GM23338 (cell line): ENCODE measurements around the gene PLAGL1. TPM values are rescaled to one million over a fixed set of nuclear protein-coding genes. Genes with fewer than 3 reads are reported as not detected.
A peak's percentile ranks its signal among the peaks of the same experiment; 100 is the strongest.

ENCODE experiments used
- ATAC-seq: fragments of 200-7000 bp; cut with Tn5 transposase; 3 replicates; pipeline ENCODE4 v1.9.1; 2020
- DNase-seq: peaks from one replicate; pipeline ENCODE4 v3.0.0-alpha.2; 2015; ENCODE audit warnings: low spot score
- H2AFZ ChIP-seq: fragments of 200-600 bp; sonication (generic); 2 replicates; pipeline ENCODE4 v1.8.0; 2016; ENCODE audit warnings: antibody characterized with exemption, mild to moderate bottlenecking, moderate library complexity
- H3F3A ChIP-seq: fragments of 200-600 bp; sonication (generic); replicated peaks from 2 replicates; pipeline ENCODE4 v1.8.0; 2017; ENCODE audit warnings: antibody characterized with exemption, mixed run types, low read depth
- H3K27ac ChIP-seq: fragments of 200-600 bp; sonication (generic); 2 replicates; pipeline ENCODE4 v1.6.1; 2016; ENCODE audit warnings: low read depth
- H3K27me3 ChIP-seq: fragments of 200-600 bp; sonication (generic); 2 replicates; pipeline ENCODE4 v1.8.0; 2016; ENCODE audit warnings: mild to moderate bottlenecking, mixed run types, moderate library complexity; ENCODE audit not compliant: insufficient read depth
- H3K36me3 ChIP-seq: fragments of 200-600 bp; sonication (generic); 2 replicates; pipeline ENCODE4 v1.8.0; 2016; ENCODE audit warnings: mild to moderate bottlenecking; ENCODE audit not compliant: insufficient read depth
- H3K4me1 ChIP-seq: fragments of 200-600 bp; sonication (generic); 2 replicates; pipeline ENCODE4 v1.8.0; 2016; ENCODE audit warnings: mild to moderate bottlenecking, moderate library complexity; ENCODE audit not compliant: insufficient read depth
- H3K4me2 ChIP-seq: fragments of 200-600 bp; sonication (generic); 2 replicates; pipeline ENCODE4 v1.7.1; 2017; ENCODE audit warnings: mixed run types
- H3K4me3 ChIP-seq: fragments of 200-600 bp; sonication (generic); 2 replicates; pipeline ENCODE4 v1.6.1; 2016; ENCODE audit warnings: mixed run types
- H3K79me2 ChIP-seq: fragments of 200-600 bp; sonication (generic); replicated peaks from 2 replicates; pipeline ENCODE4 v1.8.0; 2017; ENCODE audit warnings: mild to moderate bottlenecking; ENCODE audit not compliant: insufficient read depth
- H3K9me2 ChIP-seq: fragments of 200-600 bp; sonication (generic); 2 replicates; pipeline ENCODE4 v1.8.0; 2017; ENCODE audit not compliant: insufficient read depth
- H4K20me1 ChIP-seq: fragments of 200-600 bp; sonication (generic); replicated peaks from 2 replicates; pipeline ENCODE4 v1.8.0; 2017; ENCODE audit warnings: mild to moderate bottlenecking; ENCODE audit not compliant: insufficient read depth
- H3K27ac Mint-ChIP-seq: 2 replicates; pipeline ENCODE4 v1.8.0; 2020; ENCODE audit warnings: inconsistent platforms, mild to moderate bottlenecking, moderate library complexity, mixed read lengths
- H3K27me3 Mint-ChIP-seq: 3 replicates; pipeline ENCODE4 v1.8.0; 2022; ENCODE audit warnings: low read depth, mild to moderate bottlenecking, moderate library complexity, mixed read lengths, inconsistent platforms; ENCODE audit not compliant: insufficient read depth, poor library complexity
- H3K36me3 Mint-ChIP-seq: 3 replicates; pipeline ENCODE4 v1.8.0; 2021; ENCODE audit warnings: low read depth, mild to moderate bottlenecking, inconsistent platforms, moderate library complexity, mixed read lengths
- H3K4me1 Mint-ChIP-seq: 3 replicates; pipeline ENCODE4 v1.8.0; 2020; ENCODE audit warnings: mild to moderate bottlenecking, inconsistent platforms, mixed read lengths
- H3K4me3 Mint-ChIP-seq: 3 replicates; pipeline ENCODE4 v1.8.0; 2021; ENCODE audit warnings: moderate library complexity, mild to moderate bottlenecking, inconsistent platforms, mixed read lengths
- H3K9me3 Mint-ChIP-seq: 3 replicates; pipeline ENCODE4 v1.8.0; 2020; ENCODE audit warnings: moderate library complexity, mild to moderate bottlenecking, inconsistent platforms, mixed read lengths
- CREB1 ChIP-seq: fragments of 250-450 bp; sonication (Bioruptor Pico); IDR thresholded peaks from 2 replicates; pipeline ENCODE4 v1.5.0; 2020; ENCODE audit warnings: low read depth, mild to moderate bottlenecking, moderate library complexity
- ETS1 ChIP-seq: IDR thresholded peaks from 2 replicates; pipeline ENCODE4 v1.6.1; 2016; ENCODE audit warnings: antibody characterized with exemption
- EZH2phosphoT487 ChIP-seq: fragments of 200-600 bp; sonication (generic); IDR thresholded peaks from one replicate; pipeline ENCODE4 v1.8.1; 2018; ENCODE audit warnings: antibody characterized with exemption; ENCODE audit not compliant: unreplicated experiment
- POLR2AphosphoS5 ChIP-seq: IDR thresholded peaks from 2 replicates; pipeline ENCODE4 v1.6.1; 2016; ENCODE audit warnings: antibody characterized with exemption, low read depth
- REST ChIP-seq: IDR thresholded peaks from one replicate; pipeline ENCODE4 v1.6.1; 2018; ENCODE audit warnings: antibody characterized with exemption; ENCODE audit not compliant: unreplicated experiment
- ZNF114 ChIP-seq: fragments of 250-450 bp; sonication (Bioruptor Pico); IDR thresholded peaks from 2 replicates; pipeline ENCODE4 v1.5.0; 2020; ENCODE audit warnings: mild to moderate bottlenecking, moderate library complexity
- ZNF462 ChIP-seq: fragments of 250-450 bp; sonication (Bioruptor Pico); IDR thresholded peaks from 2 replicates; pipeline ENCODE4 v1.5.0; 2020; ENCODE audit warnings: mild to moderate bottlenecking, moderate library complexity
- polyA plus RNA-seq: library from polyadenylated mRNA; unstranded; fragments of >200 nt; fragmentation: Nextera tagmentation; extraction: Ambion mirVana; gene quantifications from 2 replicates; pipeline ENCODE4 v1.2.1, GENCODE V29; 2016
- total RNA-seq: library from RNA; depleted of rRNA; stranded (reverse); fragments of >200 nt; shearing (Covaris generic); gene quantifications from 2 replicates; pipeline ENCODE4 v1.2.3, GENCODE V29; 2014

PLAGL1 gene
- total and polyA plus RNA-seq, 2 experiments from 2014 or later, result 0.90 to 1.7 TPM

GRCh38 chr6:143948208-143948607 lies 59.9 kb downstream of the PLAGL1 start:
- Histone ChIP-seq H3K4me3 (no peak overlapping the region), H3K4me1 (peaks cover 14% of the 10 kb centered on the region), H3K27me3 (peaks cover 46% of the 10 kb centered on the region), H3K79me2 (no peaks in the 10 kb centered on the region), H3K9me2 (0 out of 2 replicates have a peak, but pooled peaks cover 3% of the 10 kb centered on the region), H3K27ac (no peak overlapping the region), H3K4me2 (peak overlapping the region; percentile 26; the same call in 1 of the 2 replicates), H3K36me3 (no peaks in the 10 kb centered on the region), H4K20me1 (no peaks in the 10 kb centered on the region), H3F3A (no peaks in the 10 kb centered on the region), H2AFZ (no peak overlapping the region)
- peaks cover 13% of the 10 kb centered on the region for H3K4me1 Mint-ChIP-seq
- H3K9me3 Mint-ChIP-seq, result peaks cover 9% of the 10 kb centered on the region
- TF ChIP-seq POLR2AphosphoS5, result no peak
- TF ChIP-seq CREB1, result no peak
- no peak for TF ChIP-seq ETS1
- DNase-seq, result no peak
- H3K27ac Mint-ChIP-seq, result no peak overlapping the region
- ATAC-seq, result peak; percentile 71
- H3K36me3 Mint-ChIP-seq, result peaks cover 11% of the 10 kb centered on the region; the same call in 2 of the 3 replicates
- peaks cover 7% of the 10 kb centered on the region for H3K27me3 Mint-ChIP-seq
- H3K4me3 Mint-ChIP-seq, result no peak overlapping the region

- Histone ChIP-seq H3K79me2 (no peaks in the 10 kb centered on the region), H3K27me3 (peaks cover 17% of the 10 kb centered on the region; the same call in 1 of the 2 replicates), H3K9me2 (peaks cover 2% of the 10 kb centered on the region; the same call in 1 of the 2 replicates), H3K4me2 (no peak overlapping the region), H3F3A (no peaks in the 10 kb centered on the region), H4K20me1 (no peaks in the 10 kb centered on the region), H3K27ac (no peak overlapping the region), H3K4me3 (no peak overlapping the region), H3K36me3 (no peaks in the 10 kb centered on the region), H2AFZ (0 out of 2 replicates have a peak overlapping the region, but pooled peaks have one; percentile 58), H3K4me1 (peaks cover 15% of the 10 kb centered on the region)
- ATAC-seq, result peak; percentile 88
- DNase-seq, result peak; percentile 97
- Mint-ChIP-seq H3K4me3 (no peak overlapping the region), H3K27me3 (peaks cover 8% of the 10 kb centered on the region), H3K36me3 (peaks cover 1% of the 10 kb centered on the region; the same call in 2 of the 3 replicates), H3K4me1 (peaks cover 27% of the 10 kb centered on the region), H3K9me3 (peaks cover 1% of the 10 kb centered on the region; the same call in 2 of the 3 replicates), H3K27ac (no peak overlapping the region)
- TF ChIP-seq EZH2phosphoT487 (no peak), ETS1 (peak; percentile 50; the same call in 1 of the 2 replicates), ZNF114 (CRISPR knock-in tag) (no peak), ZNF462 (CRISPR knock-in tag) (peak; percentile 72; the same call in 1 of the 2 replicates), CREB1 (peak; percentile 38; the same call in 1 of the 2 replicates), POLR2AphosphoS5 (no peak), REST (no peak)
Measured at GRCh38 chr6:143941852-143942627, 66.0 kb downstream of the PLAGL1 start.
